ENCODE measurements around the gene GALNT9.
"Not testable (repeated sequence)": the region's sequence is repeated elsewhere in the genome, so short reads cannot be mapped to it uniquely, and the experiment has no call there.

- not testable (repeated sequence) for TF ChIP-seq CTCF, POLR2A (IDR thresholded peaks at IDR 0.05)
Measured at GRCh38 chr12:132303853-132304373, 25.5 kb downstream of the GALNT9 start.

Measured in prostate gland (tissue), 2 donors.